Activated CD4-positive, alpha-beta memory T cell treated with anti-CD3 and anti-CD28 coated beads, Interleukin-2, amount 10 ng/mL, durations not matched to agents 7 days and 5 days (primary cell): ENCODE measurements around the gene SLC4A1AP. TPM values are rescaled to one million over a fixed set of nuclear protein-coding genes. Genes with fewer than 3 reads are reported as not detected.
"Not testable (repeated sequence)": the region's sequence is repeated elsewhere in the genome, so short reads cannot be mapped to it uniquely, and the experiment has no call there.

Experiments used
- CTCF ChIA-PET: fragments of 350-600 bp; sonication (Branson Sonifier 250); formaldehyde crosslinking; loops from one replicate; lab custom pipeline; 2021; ENCODE audit warnings: antibody characterized with exemption, inconsistent platforms; lab: Charles Lee
- POLR2A ChIA-PET: fragments of 350-600 bp; sonication (Branson Sonifier 250); formaldehyde crosslinking; loops from one replicate; lab custom pipeline; 2021; ENCODE audit warnings: antibody characterized with exemption; lab: Charles Lee
- DNase-seq: peaks from one replicate; pipeline ENCODE4 v3.0.0-alpha.2; 2020
- H3K27ac Mint-ChIP-seq: one replicate; pipeline ENCODE4 v1.8.0; 2021; ENCODE audit warnings: mild to moderate bottlenecking, mixed read lengths
- H3K27me3 Mint-ChIP-seq: one replicate; pipeline ENCODE4 v1.8.0; 2021; ENCODE audit warnings: mixed read lengths
- H3K36me3 Mint-ChIP-seq: one replicate; pipeline ENCODE4 v1.8.0; 2021; ENCODE audit warnings: low read depth, mixed read lengths
- H3K4me1 Mint-ChIP-seq: one replicate; pipeline ENCODE4 v1.8.0; 2021; ENCODE audit warnings: mixed read lengths
- H3K4me3 Mint-ChIP-seq: one replicate; pipeline ENCODE4 v1.8.0; 2021; ENCODE audit warnings: mild to moderate bottlenecking, mixed read lengths
- H3K9me3 Mint-ChIP-seq: one replicate; pipeline ENCODE4 v1.8.0; 2021; ENCODE audit warnings: mixed read lengths
- total RNA-seq, 2 experiments: library from RNA; stranded (reverse); gene quantifications; one replicate each; pipeline ENCODE4 v1.2.3, GENCODE V29; 2021

The SLC4A1AP gene
- total RNA-seq, 2 experiments from 2014 or later, result 27.3 to 27.9 TPM

DNA sequence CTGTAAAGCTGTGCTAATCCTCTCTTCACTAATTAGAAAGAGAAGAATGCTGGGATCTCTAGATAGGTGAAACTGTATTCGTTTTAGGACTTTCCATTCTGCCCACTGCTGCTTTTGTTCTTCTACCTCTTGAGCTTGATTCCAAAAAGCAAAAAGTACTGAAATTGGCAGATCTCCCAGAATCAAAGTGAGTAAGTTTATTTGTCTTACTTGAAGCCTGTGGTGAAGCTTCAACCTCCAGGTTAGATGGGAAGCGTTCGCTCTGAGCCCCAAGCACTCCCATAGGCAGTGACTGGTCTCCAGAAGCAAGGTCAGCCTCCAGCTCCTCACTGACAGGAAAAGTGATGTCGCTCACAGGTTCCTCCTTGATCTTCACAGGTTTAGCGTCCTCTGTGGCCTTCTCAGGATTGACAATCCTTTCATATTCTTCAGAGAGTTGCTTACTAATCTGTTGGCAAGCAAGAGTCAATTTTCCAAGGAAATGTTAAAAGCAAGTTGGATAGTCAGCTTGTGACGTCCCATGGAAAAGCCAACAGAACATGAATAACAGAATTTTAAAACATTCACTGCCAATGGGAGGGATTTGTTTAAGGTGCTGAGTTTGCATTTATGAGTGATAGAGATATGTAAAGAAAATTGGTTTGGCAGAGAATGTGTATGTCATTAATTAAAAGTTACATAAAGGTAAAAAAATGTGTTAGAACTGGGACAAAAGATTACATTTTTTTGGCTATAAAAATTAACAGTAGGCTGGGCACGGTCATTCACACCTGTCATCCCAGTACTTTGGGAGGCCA, 8.3 kb upstream of the SLC4A1AP start:
- Mint-ChIP-seq H3K4me3 (no peak overlapping the region), H3K27me3 (no peaks in the 10 kb centered on the region), H3K36me3 (peaks cover 69% of the 10 kb centered on the region), H3K4me1 (peaks cover 28% of the 10 kb centered on the region), H3K9me3 (no peaks in the 10 kb centered on the region), H3K27ac (no peak overlapping the region)
- no peak for DNase-seq
- ChIA-PET CTCF (interaction anchor here (1.8 kb wide), 1 partner anchor 8 kb away, joined by 5 read pairs; the partner anchor contains the start of genes SLC4A1AP and SUPT7L), POLR2A (interaction anchor here (0.6 to 1.6 kb wide), 6 partner anchors 8 to 782 kb away, joined by 3 to 7 read pairs (median 3); partner anchors contain the start of genes SLC4A1AP and SUPT7L)

GRCh38 chr2:27661371-27661770, 2.3 kb upstream of the SLC4A1AP start:
- Mint-ChIP-seq H3K4me1 (peaks cover 53% of the 10 kb centered on the region), H3K27me3 (no peaks in the 10 kb centered on the region), H3K4me3 (peak overlapping the region; percentile 99), H3K36me3 (peaks cover 51% of the 10 kb centered on the region), H3K27ac (no peak overlapping the region), H3K9me3 (no peaks in the 10 kb centered on the region)
- CTCF ChIA-PET, result interaction anchor here (1.3 kb wide), 1 partner anchor 22 kb away, joined by 5 read pairs; no protein-coding TSS in a partner anchor
- POLR2A ChIA-PET, result no interaction called here
- no peak for DNase-seq

DNA sequence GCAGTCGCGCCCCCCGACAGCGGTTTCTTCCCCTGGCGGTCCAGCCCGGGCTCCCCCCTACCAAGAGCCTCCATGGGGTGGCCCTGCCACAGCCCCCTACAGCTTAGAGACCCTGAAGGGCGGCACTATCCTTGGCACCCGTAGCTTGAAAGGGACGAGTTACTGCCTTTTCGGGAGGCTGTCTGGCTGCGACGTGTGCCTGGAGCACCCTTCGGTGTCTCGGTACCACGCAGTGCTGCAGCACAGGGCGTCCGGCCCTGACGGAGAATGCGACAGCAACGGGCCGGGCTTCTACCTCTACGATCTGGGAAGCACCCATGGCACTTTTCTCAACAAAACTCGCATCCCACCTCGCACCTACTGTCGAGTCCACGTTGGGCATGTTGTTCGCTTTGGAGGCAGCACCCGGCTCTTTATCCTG, 475 bp downstream of the SLC4A1AP start:
- H3K4me3 Mint-ChIP-seq, result peak overlapping the region; percentile 99
- H3K27ac Mint-ChIP-seq, result peak overlapping the region; percentile 100
- H3K36me3 Mint-ChIP-seq, result peaks cover 56% of the 10 kb centered on the region
- DNase-seq, result no peak
- peaks cover 58% of the 10 kb centered on the region for H3K4me1 Mint-ChIP-seq
- no peaks in the 10 kb centered on the region for H3K27me3 Mint-ChIP-seq
- POLR2A ChIA-PET, result interaction anchor here (0.9 to 2.5 kb wide), 19 partner anchors 9 to 1595 kb away, joined by 3 to 21 read pairs (median 5); partner anchors contain the start of genes ATRAID, CCDC121, EIF2B4 and GPN1
- H3K9me3 Mint-ChIP-seq, result no peaks in the 10 kb centered on the region
- CTCF ChIA-PET, result interaction anchor here (0.6 to 4.1 kb wide), 5 partner anchors 9 to 1122 kb away, joined by 3 to 36 read pairs (median 5); partner anchors contain the start of genes CCDC121 and GPN1

DNA sequence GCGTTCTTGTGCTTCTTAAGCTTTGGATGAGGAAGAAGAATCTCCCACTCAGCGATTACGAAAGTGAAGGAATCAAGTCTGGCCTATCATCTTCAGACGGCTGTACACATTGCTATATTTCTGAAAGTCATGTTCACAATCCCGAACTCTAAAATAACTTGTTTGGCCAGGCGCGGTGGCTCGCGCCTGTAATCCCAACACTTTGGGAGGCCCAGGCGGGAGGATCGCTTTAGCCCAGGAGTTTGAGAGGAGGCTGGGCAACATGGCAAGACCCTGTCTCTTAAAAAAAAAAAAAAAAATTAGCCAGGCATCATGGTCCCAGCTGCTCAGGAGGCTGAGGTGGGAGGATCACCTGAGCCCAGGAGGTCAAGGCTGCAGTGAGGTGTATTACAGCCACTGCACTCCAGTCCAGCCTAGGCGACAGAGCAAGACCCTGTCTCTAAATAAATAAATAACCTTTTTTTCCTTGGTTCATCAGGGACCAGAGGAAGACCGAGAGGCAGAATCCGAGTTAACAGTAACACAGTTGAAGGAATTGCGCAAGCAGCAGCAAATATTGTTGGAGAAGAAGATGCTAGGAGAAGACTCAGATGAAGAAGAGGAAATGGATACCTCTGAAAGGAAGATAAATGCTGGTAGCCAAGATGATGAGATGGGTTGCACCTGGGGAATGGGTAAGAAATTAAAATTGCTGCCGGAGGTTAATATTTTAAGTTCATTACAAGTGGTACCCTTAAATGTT, 1.1 kb downstream of the SLC4A1AP start:
- DNase-seq, result no peak
- no peaks in the 10 kb centered on the region for H3K9me3 Mint-ChIP-seq
- ChIA-PET CTCF (interaction anchor here (1.3 to 4.1 kb wide), 2 partner anchors 18 to 26 kb away, joined by 3 to 36 read pairs; no protein-coding TSS in a partner anchor), POLR2A (interaction anchor here (1.0 to 2.5 kb wide), 11 partner anchors 10 to 453 kb away, joined by 3 to 21 read pairs (median 4); partner anchors contain the start of genes ATRAID, CCDC121, EIF2B4 and GPN1)
- peak overlapping the region; percentile 100 for H3K27ac Mint-ChIP-seq
- no peaks in the 10 kb centered on the region for H3K27me3 Mint-ChIP-seq
- H3K4me1 Mint-ChIP-seq, result peaks cover 52% of the 10 kb centered on the region
- peaks cover 55% of the 10 kb centered on the region for H3K36me3 Mint-ChIP-seq
- peak overlapping the region; percentile 99 for H3K4me3 Mint-ChIP-seq

- no peak overlapping the region for H3K27ac Mint-ChIP-seq
- CTCF ChIA-PET, result interaction anchor here (1.4 to 2.1 kb wide), 2 partner anchors 10 to 16 kb away, joined by 3 to 12 read pairs; no protein-coding TSS in a partner anchor
- H3K4me3 Mint-ChIP-seq, result no peak overlapping the region
- no peaks in the 10 kb centered on the region for H3K9me3 Mint-ChIP-seq
- peaks cover 39% of the 10 kb centered on the region for H3K4me1 Mint-ChIP-seq
- H3K36me3 Mint-ChIP-seq, result peaks cover 53% of the 10 kb centered on the region
- no peaks in the 10 kb centered on the region for H3K27me3 Mint-ChIP-seq
- POLR2A ChIA-PET, result no interaction called here
- no peak for DNase-seq
Measured at GRCh38 chr2:27667446-27667845, 3.8 kb downstream of the SLC4A1AP start.

DNA sequence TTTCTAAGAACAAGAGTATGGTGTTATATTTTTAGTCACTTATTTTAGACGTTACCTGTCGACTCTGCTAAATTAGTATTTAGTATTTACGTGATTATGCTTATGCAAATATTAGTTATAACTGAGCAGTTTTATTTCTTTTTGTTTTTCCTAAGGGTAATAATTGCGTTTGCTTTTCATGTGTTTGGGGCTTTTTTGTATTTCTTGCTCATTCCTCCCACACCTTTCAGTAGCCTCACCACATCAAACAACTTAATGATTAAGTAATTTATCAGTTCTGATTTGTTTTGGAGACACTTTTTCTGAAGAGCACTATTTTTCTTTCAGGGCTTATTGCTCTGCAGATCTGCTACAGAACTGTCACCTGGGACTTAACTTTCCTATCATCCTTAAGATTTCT, 7.5 kb downstream of the SLC4A1AP start:
- DNase-seq, result no peak
- no peaks in the 10 kb centered on the region for H3K9me3 Mint-ChIP-seq
- POLR2A ChIA-PET, result interaction anchor here (0.9 kb wide), 1 partner anchor 57 kb away, joined by 3 read pairs; no protein-coding TSS in a partner anchor
- no peaks in the 10 kb centered on the region for H3K27me3 Mint-ChIP-seq
- CTCF ChIA-PET, result no interaction called here
- H3K36me3 Mint-ChIP-seq, result peaks cover 70% of the 10 kb centered on the region
- no peak overlapping the region for H3K27ac Mint-ChIP-seq
- H3K4me3 Mint-ChIP-seq, result no peak overlapping the region
- peaks cover 12% of the 10 kb centered on the region for H3K4me1 Mint-ChIP-seq

DNA sequence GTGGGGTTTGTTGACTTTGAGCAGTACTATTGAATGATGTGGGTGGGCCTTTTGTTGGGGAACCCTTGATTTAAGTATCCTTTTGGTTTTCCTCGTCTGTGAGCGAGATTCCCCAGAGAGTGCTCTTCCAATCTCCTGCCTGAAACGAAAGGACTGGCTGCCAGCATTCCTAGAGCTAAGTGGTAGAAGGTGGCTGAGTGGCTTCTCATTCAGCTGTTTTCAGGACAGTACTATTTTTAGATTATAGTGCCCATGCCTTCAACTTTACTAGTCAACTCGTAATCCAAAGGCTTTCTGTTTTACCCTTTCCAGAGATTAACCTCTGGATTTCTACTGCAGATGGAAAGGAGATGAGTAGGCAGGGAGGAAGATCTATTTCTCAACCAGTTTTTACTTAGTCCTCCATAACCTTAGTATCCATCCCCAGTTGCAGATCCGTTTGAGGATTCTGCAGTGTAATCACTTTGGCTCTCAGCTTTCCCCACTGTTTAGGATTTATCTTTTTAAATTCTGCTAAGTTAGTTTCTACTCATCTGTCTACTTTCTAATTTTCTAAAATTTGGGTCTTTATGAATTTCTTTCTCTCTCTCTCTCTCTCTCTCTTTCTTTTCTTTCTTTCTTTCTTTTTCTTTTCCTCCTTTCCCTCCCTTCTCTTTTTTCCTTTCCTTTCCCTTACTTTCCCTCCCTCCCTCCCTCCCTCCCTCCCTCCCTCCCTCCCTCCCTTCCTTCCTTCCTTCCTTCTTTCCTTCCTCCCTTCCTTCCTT, 9.2 kb downstream of the SLC4A1AP start:
- Mint-ChIP-seq H3K9me3 (no peaks in the 10 kb centered on the region), H3K4me3 (no peak overlapping the region), H3K4me1 (peaks cover 4% of the 10 kb centered on the region), H3K27me3 (no peaks in the 10 kb centered on the region), H3K36me3 (peaks cover 65% of the 10 kb centered on the region), H3K27ac (no peak overlapping the region)
- POLR2A ChIA-PET, result no interaction called here
- CTCF ChIA-PET, result interaction anchor here (0.7 to 2.0 kb wide), 2 partner anchors 10 to 30 kb away, joined by 3 to 15 read pairs; no protein-coding TSS in a partner anchor
- DNase-seq, result no peak

GRCh38 chr2:27680571-27680970, 16.9 kb downstream of the SLC4A1AP start:
- DNase-seq, result no peak
- H3K4me3 Mint-ChIP-seq, result no peak overlapping the region
- peaks cover 43% of the 10 kb centered on the region for H3K4me1 Mint-ChIP-seq
- no peak overlapping the region for H3K27ac Mint-ChIP-seq
- POLR2A ChIA-PET, result interaction anchor here (3.6 kb wide), 1 partner anchor 17 kb away, joined by 21 read pairs; the partner anchor contains the start of genes SLC4A1AP and SUPT7L
- H3K9me3 Mint-ChIP-seq, result no peaks in the 10 kb centered on the region
- CTCF ChIA-PET, result interaction anchor here (0.7 kb wide), 1 partner anchor 89 kb away, joined by 4 read pairs; no protein-coding TSS in a partner anchor
- H3K36me3 Mint-ChIP-seq, result peaks cover 46% of the 10 kb centered on the region
- H3K27me3 Mint-ChIP-seq, result no peaks in the 10 kb centered on the region

DNA sequence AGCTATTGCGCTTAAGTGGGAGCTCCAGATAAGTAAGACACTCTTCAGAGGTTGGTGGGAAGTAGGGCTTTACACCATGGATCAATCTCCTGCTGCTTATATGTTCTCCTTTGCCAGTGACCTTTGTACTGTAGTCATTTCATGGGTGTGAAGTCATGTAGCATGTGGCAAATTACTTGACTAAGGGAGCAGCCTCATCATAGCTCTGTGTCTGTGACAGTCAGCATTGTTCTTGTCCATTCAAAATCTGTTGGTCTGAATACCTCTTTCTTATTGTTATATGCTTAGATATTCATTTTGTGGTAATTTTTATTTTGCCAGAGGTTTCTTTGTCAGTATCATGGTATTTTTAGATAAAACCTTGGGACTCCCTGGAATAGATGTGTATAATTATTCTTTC, 18.2 kb downstream of the SLC4A1AP start:
- peaks cover 47% of the 10 kb centered on the region for H3K4me1 Mint-ChIP-seq
- DNase-seq, result no peak
- no peaks in the 10 kb centered on the region for H3K9me3 Mint-ChIP-seq
- H3K36me3 Mint-ChIP-seq, result peaks cover 47% of the 10 kb centered on the region
- ChIA-PET CTCF (interaction anchor here (0.7 to 4.3 kb wide), 9 partner anchors 8 to 310 kb away, joined by 3 to 46 read pairs (median 15); partner anchors contain the start of genes NRBP1, SLC4A1AP, SNX17 and SUPT7L), POLR2A (interaction anchor here (1.2 to 3.6 kb wide), 7 partner anchors 16 to 1648 kb away, joined by 3 to 21 read pairs (median 5); partner anchors contain the start of genes PPM1G, RAB10, SLC4A1AP and SUPT7L)
- peak overlapping the region; percentile 71 for H3K27ac Mint-ChIP-seq
- H3K27me3 Mint-ChIP-seq, result no peaks in the 10 kb centered on the region
- no peak overlapping the region for H3K4me3 Mint-ChIP-seq

DNA sequence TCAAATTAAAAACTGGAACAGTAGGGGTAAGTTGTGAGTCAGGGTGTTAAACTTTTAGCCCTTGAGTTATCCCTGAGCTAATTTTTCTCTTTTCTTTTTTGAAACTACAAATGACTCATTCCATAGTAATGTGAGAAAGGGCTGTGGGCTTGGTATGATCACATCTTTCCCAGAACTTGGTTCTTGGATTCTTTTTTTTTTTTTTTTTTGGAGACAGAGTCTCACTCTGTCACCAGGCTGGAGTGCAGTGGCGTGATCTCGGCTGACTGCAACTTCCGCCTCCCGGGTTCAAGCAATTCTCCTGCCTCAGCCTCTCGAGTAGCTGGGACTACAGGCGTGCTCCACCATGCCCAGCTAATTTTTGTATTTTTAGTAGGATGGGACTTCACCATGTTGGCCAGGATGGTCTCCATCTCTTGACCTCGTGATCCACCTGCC, 18.7 kb downstream of the SLC4A1AP start:
- not testable (repeated sequence) for DNase-seq, H3K27me3 Mint-ChIP-seq, H3K4me3 Mint-ChIP-seq, H3K9me3 Mint-ChIP-seq
- POLR2A ChIA-PET, result interaction anchor here (0.7 to 3.6 kb wide), 11 partner anchors 16 to 1649 kb away, joined by 3 to 23 read pairs (median 5); partner anchors contain the start of genes CCDC121, GPN1, PPM1G and RAB10
- CTCF ChIA-PET, result interaction anchor here (0.7 to 4.3 kb wide), 28 partner anchors 9 to 981 kb away, joined by 3 to 46 read pairs (median 10); partner anchors contain the start of genes IFT172, MPV17, MRPL33 and NRBP1
- Mint-ChIP-seq H3K4me1 (peaks cover 47% of the 10 kb centered on the region), H3K36me3 (peaks cover 47% of the 10 kb centered on the region), H3K27ac (peak overlapping the region; percentile 71)

GRCh38 chr2:27683390-27684071, 19.8 kb downstream of the SLC4A1AP start:
- DNase-seq, result peak; percentile 90
- Mint-ChIP-seq H3K27me3 (no peaks in the 10 kb centered on the region), H3K36me3 (peaks cover 54% of the 10 kb centered on the region), H3K4me1 (peaks cover 47% of the 10 kb centered on the region), H3K9me3 (no peaks in the 10 kb centered on the region), H3K4me3 (no peak overlapping the region), H3K27ac (peak overlapping the region; percentile 90)
- CTCF ChIA-PET, result interaction anchor here (0.6 to 4.3 kb wide), 61 partner anchors 10 to 937 kb away, joined by 3 to 46 read pairs (median 4); partner anchors contain the start of genes CCDC121, EIF2B4, FOSL2 and GPN1
- POLR2A ChIA-PET, result interaction anchor here (0.6 to 3.6 kb wide), 13 partner anchors 15 to 1650 kb away, joined by 3 to 23 read pairs (median 4); partner anchors contain the start of genes CCDC121, GPN1, PPM1G and RAB10
